ENCODE data around the gene CD300LD. TPM values are rescaled to one million over a fixed set of nuclear protein-coding genes. Genes with fewer than 3 reads are reported as not detected.

CD300LD gene
- total RNA-seq, 8 experiments from 2014 or later: 0.25 to 0.33 TPM; not detected in 6

- 20 to 100% (median 80%) methylated on average over 1 to 2 of the region's 6 CpGs; no CpG with 5 or more reads in 5 of the 10 experiments for WGBS, 10 experiments
- no peak for ATAC-seq (replicated peaks in 6 of 8)
- Histone ChIP-seq H3K4me1 (replicated peaks in 1 of 2) (peaks cover under 1 to 12% of the 10 kb centered on the region in 2 donors), H3K4me3 (no peak overlapping the region), H3K27ac (no peak overlapping the region)
- in situ Hi-C loops (cut with MboI; ENCODE audit: low pct_unique_long_range_greater_than_20kb in 2 of 9, low sequenced_read_pairs in 9 of 9, unreplicated experiment in 9 of 9): loop anchor here in 1 of 9 experiments (25.0 kb wide), 1 partner anchor 108 kb away; the partner anchor contains the start of gene CD300LF
Observed at GRCh38 chr17:74604200-74604599, 12.1 kb upstream of the CD300LD start.

- 17 to 94% (median 56%) methylated on average over 1 to 4 of the region's 5 CpGs; no CpG with 5 or more reads in 1 of the 10 experiments for WGBS, 10 experiments
- Histone ChIP-seq H3K4me3 (no peak overlapping the region), H3K27ac (no peak overlapping the region), H3K4me1 (replicated peaks in 1 of 2) (peaks cover 2 to 14% of the 10 kb centered on the region in 2 donors)
- in situ Hi-C loops (cut with MboI; ENCODE audit: low pct_unique_long_range_greater_than_20kb in 2 of 9, low sequenced_read_pairs in 9 of 9, unreplicated experiment in 9 of 9): loop anchor here in 1 of 9 experiments (25.0 kb wide), 1 partner anchor 109 kb away; the partner anchor contains the start of gene CD300LF
- ATAC-seq (replicated peaks in 6 of 8): no peak
Observed at GRCh38 chr17:74603746-74604145, 11.7 kb upstream of the CD300LD start.

- in situ Hi-C loops (cut with MboI; ENCODE audit: low pct_unique_long_range_greater_than_20kb in 2 of 9, low sequenced_read_pairs in 9 of 9, unreplicated experiment in 9 of 9): loop anchor here in 1 of 9 experiments (25.0 kb wide), 1 partner anchor 109 kb away; the partner anchor contains the start of gene CD300LF
- no peak overlapping the region for H3K4me3 ChIP-seq
- no peak overlapping the region for H3K27ac ChIP-seq
- no peak for ATAC-seq (replicated peaks in 6 of 8)
- WGBS, 10 experiments: 13 to 83% (median 60%) methylated on average over 1 to 4 of the region's 6 CpGs; no CpG with 5 or more reads in 3 of the 10 experiments
- H3K4me1 ChIP-seq (replicated peaks in 1 of 2): peaks cover 2 to 14% of the 10 kb centered on the region in 2 donors
Observed at GRCh38 chr17:74603037-74603635, 11.1 kb upstream of the CD300LD start.

GRCh38 chr17:74601944-74602572 is 10.0 kb upstream of the CD300LD start:
- Histone ChIP-seq H3K27ac (no peak overlapping the region), H3K4me3 (no peak overlapping the region), H3K4me1 (replicated peaks in 1 of 2) (peaks cover 2 to 14% of the 10 kb centered on the region in 2 donors)
- in situ Hi-C loops (cut with MboI; ENCODE audit: low pct_unique_long_range_greater_than_20kb in 2 of 9, low sequenced_read_pairs in 9 of 9, unreplicated experiment in 9 of 9): loop anchor here in 1 of 9 experiments (25.0 kb wide), 1 partner anchor 110 kb away; the partner anchor contains the start of gene CD300LF
- peak; percentile 5 to 67 (median 42) for ATAC-seq (replicated peaks in 6 of 8)
- WGBS, 10 experiments: 0 to 41% (median 28%) methylated on average over 2 to 10 of the region's 12 CpGs; no CpG with 5 or more reads in 3 of the 10 experiments

GRCh38 chr17:74599448-74599939 is 7.4 kb upstream of the CD300LD start:
- Histone ChIP-seq H3K27ac (no peak overlapping the region), H3K4me3 (no peak overlapping the region), H3K4me1 (replicated peaks in 1 of 2) (peaks cover 2 to 10% of the 10 kb centered on the region in 2 donors)
- in situ Hi-C loops (cut with MboI; ENCODE audit: low pct_unique_long_range_greater_than_20kb in 2 of 9, low sequenced_read_pairs in 9 of 9, unreplicated experiment in 9 of 9): no loop called here
- 0 to 67% (median 42%) methylated on average over 1 to 6 of the region's 10 CpGs; no CpG with 5 or more reads in 3 of the 10 experiments for WGBS, 10 experiments
- peak in 6 of 8 experiments; percentile 33 to 71 (median 56) for ATAC-seq (replicated peaks in 6 of 8)

- Histone ChIP-seq H3K4me1 (replicated peaks in 1 of 2) (peaks cover 2 to 10% of the 10 kb centered on the region in 2 donors), H3K27ac (no peak overlapping the region), H3K4me3 (no peak overlapping the region)
- 0 to 20% (median 10%) methylated on average over 1 to 3 of the region's 3 CpGs; no CpG with 5 or more reads in 7 of the 10 experiments for WGBS, 10 experiments
- in situ Hi-C loops (cut with MboI; ENCODE audit: low pct_unique_long_range_greater_than_20kb in 2 of 9, low sequenced_read_pairs in 9 of 9, unreplicated experiment in 9 of 9): no loop called here
- no peak for ATAC-seq (replicated peaks in 6 of 8)
Observed at GRCh38 chr17:74599023-74599399, 6.9 kb upstream of the CD300LD start.

GRCh38 chr17:74598346-74599022 is 6.4 kb upstream of the CD300LD start:
- H3K4me1 ChIP-seq (replicated peaks in 1 of 2): peaks cover 2 to 9% of the 10 kb centered on the region in 2 donors
- H3K4me3 ChIP-seq: no peak overlapping the region
- ATAC-seq (replicated peaks in 6 of 8): no peak
- in situ Hi-C loops (cut with MboI; ENCODE audit: low pct_unique_long_range_greater_than_20kb in 2 of 9, low sequenced_read_pairs in 9 of 9, unreplicated experiment in 9 of 9): no loop called here
- 0 to 100% (median 71%) methylated on average over 1 to 4 of the region's 4 CpGs; no CpG with 5 or more reads in 3 of the 10 experiments for WGBS, 10 experiments
- H3K27ac ChIP-seq: no peak overlapping the region

- ATAC-seq (replicated peaks in 6 of 8): no peak
- in situ Hi-C loops (cut with MboI; ENCODE audit: low pct_unique_long_range_greater_than_20kb in 2 of 9, low sequenced_read_pairs in 9 of 9, unreplicated experiment in 9 of 9): no loop called here
Observed at GRCh38 chr17:74597069-74597790, 5.1 kb upstream of the CD300LD start.

GRCh38 chr17:74595037-74595750 is 3.1 kb upstream of the CD300LD start:
- H3K4me1 ChIP-seq (replicated peaks in 1 of 2): peaks cover 2 to 6% of the 10 kb centered on the region in 2 donors
- no peak overlapping the region for H3K27ac ChIP-seq
- WGBS, 10 experiments: 0 to 94% (median 60%) methylated on average over 1 to 5 of the region's 6 CpGs; no CpG with 5 or more reads in 3 of the 10 experiments
- in situ Hi-C loops (cut with MboI; ENCODE audit: low pct_unique_long_range_greater_than_20kb in 2 of 9, low sequenced_read_pairs in 9 of 9, unreplicated experiment in 9 of 9): no loop called here
- no peak overlapping the region for H3K4me3 ChIP-seq
- no peak for ATAC-seq (replicated peaks in 6 of 8)

More at GRCh38 chr17:74597069-74597790, 5.1 kb upstream of the CD300LD start:
- no peak overlapping the region for H3K27ac ChIP-seq
- peaks cover 2 to 6% of the 10 kb centered on the region in 2 donors for H3K4me1 ChIP-seq (replicated peaks in 1 of 2)
- H3K4me3 ChIP-seq: no peak overlapping the region
- 0 to 90% (median 66%) methylated on average over 1 to 8 of the region's 8 CpGs; no CpG with 5 or more reads in 1 of the 10 experiments for WGBS, 10 experiments

GRCh38 chr17:74591503-74591902 is 580 bp downstream of the CD300LD start:
- in situ Hi-C loops (cut with MboI; ENCODE audit: low pct_unique_long_range_greater_than_20kb in 2 of 9, low sequenced_read_pairs in 9 of 9, unreplicated experiment in 9 of 9): no loop called here
- 0 to 100% (median 33%) methylated on average over 1 of the region's 1 CpG; no CpG with 5 or more reads in 2 of the 10 experiments for WGBS, 10 experiments
- ATAC-seq (replicated peaks in 6 of 8): no peak

GRCh38 chr17:74585711-74586110 is 6.4 kb downstream of the CD300LD start:
- peak overlapping the region in 1 of 2 donors; percentile 15 for H3K27ac ChIP-seq
- in situ Hi-C loops (cut with MboI; ENCODE audit: low pct_unique_long_range_greater_than_20kb in 2 of 9, low sequenced_read_pairs in 9 of 9, unreplicated experiment in 9 of 9): no loop called here
- 24 to 100% (median 63%) methylated on average over 1 to 3 of the region's 5 CpGs for WGBS, 10 experiments
- H3K4me3 ChIP-seq: no peak overlapping the region
- peak in 1 of 8 experiments; percentile 5 for ATAC-seq (replicated peaks in 6 of 8)
- H3K4me1 ChIP-seq (replicated peaks in 1 of 2): peaks cover 15 to 26% of the 10 kb centered on the region in 2 donors

More at GRCh38 chr17:74591503-74591902, 580 bp downstream of the CD300LD start:
- no peaks in the 10 kb centered on the region for H3K4me1 ChIP-seq (replicated peaks in 1 of 2)
- H3K4me3 ChIP-seq: no peak overlapping the region
- H3K27ac ChIP-seq: no peak overlapping the region
